GM18526 (cell line): ENCODE measurements around the gene POGK.

Experiments used
- POLR2A ChIP-seq: IDR thresholded peaks from 3 replicates; pipeline ENCODE4 v1.6.1; 2011; ENCODE audit not compliant: insufficient read length; ENCODE audit errors: extremely low read depth

POGK gene

GRCh38 chr1:166884040-166884642 lies 44.9 kb downstream of the POGK start:
- TF ChIP-seq POLR2A: no peak

- TF ChIP-seq POLR2A: no peak
These were observed 45.7 kb downstream of the POGK start for GRCh38 chr1:166884971-166885370.

- TF ChIP-seq POLR2A: no peak
These were observed 49.3 kb downstream of the POGK start for GRCh38 chr1:166888373-166889111.

- TF ChIP-seq POLR2A: no peak
These were observed 50.5 kb downstream of the POGK start for GRCh38 chr1:166889776-166890175.

- TF ChIP-seq POLR2A: no peak
These were observed 56.5 kb downstream of the POGK start for GRCh38 chr1:166895766-166896165.

- TF ChIP-seq POLR2A: no peak
These were observed 60.5 kb downstream of the POGK start for GRCh38 chr1:166899769-166900168.

GRCh38 chr1:166900987-166901386 lies 61.7 kb downstream of the POGK start:
- TF ChIP-seq POLR2A: no peak

- no peak for TF ChIP-seq POLR2A
These were observed 63.0 kb downstream of the POGK start for GRCh38 chr1:166902279-166902678.

GRCh38 chr1:166903232-166903631 lies 64.0 kb downstream of the POGK start:
- no peak for TF ChIP-seq POLR2A

- no peak for TF ChIP-seq POLR2A
These were observed 65.9 kb downstream of the POGK start for GRCh38 chr1:166905136-166905535.

- no peak for TF ChIP-seq POLR2A
These were observed 66.6 kb downstream of the POGK start for GRCh38 chr1:166905900-166906299.
